HG03103 (cell line): ENCODE results near the gene ETS1.
A peak's percentile ranks its signal among the peaks of the same experiment; 100 is the strongest.

ENCODE experiments used
- ATAC-seq: cut with Tn5 transposase; IDR thresholded peaks from one replicate; pipeline ENCODE4 v1.9.1; 2021; ENCODE audit warnings: low read depth; ENCODE audit not compliant: unreplicated experiment

The ETS1 gene

GRCh38 chr11:128492461-128492860 lies 94.9 kb downstream of the ETS1 start:
- ATAC-seq, result no peak

GRCh38 chr11:128491195-128491936 lies 96.0 kb downstream of the ETS1 start:
- ATAC-seq, result no peak

DNA sequence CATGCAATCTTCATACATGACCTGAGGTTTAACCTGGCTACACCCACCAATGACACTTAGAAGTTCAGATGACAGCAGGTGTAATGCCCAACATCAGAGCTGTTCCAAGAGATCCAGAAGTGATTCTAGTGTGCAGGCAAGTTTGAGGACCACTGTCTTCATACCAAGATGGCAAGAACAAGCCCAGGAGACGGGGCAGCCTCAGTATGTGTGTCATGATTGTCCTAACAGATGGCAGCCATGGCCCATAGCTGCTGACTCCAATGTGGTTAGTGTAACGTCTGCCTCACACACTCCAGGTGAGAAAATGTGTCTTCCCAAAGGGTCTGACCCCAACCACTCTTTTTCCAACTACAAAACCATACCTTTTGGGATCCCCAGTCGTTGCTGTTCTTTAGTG lies 97.3 kb downstream of the ETS1 start:
- no peak for ATAC-seq

DNA sequence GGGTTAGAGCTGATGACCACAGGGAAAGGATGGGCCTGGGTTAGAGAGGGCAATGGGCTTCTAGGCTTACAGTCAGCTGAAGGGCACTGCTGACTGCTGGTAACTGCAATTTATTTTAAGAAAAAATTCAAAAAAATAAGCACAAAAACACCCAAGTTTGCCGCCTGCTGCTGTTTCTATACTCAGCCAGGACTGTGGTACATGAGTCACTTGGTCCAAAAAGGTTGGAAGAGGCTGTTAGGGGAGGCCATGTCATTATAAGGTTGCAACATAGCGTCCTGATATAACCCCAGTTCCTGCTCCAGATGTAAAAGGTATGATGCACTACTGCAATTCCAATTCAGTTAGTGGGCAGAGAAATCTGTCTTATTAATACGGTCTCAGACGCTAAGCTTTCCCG lies 98.9 kb downstream of the ETS1 start:
- no peak for ATAC-seq

DNA sequence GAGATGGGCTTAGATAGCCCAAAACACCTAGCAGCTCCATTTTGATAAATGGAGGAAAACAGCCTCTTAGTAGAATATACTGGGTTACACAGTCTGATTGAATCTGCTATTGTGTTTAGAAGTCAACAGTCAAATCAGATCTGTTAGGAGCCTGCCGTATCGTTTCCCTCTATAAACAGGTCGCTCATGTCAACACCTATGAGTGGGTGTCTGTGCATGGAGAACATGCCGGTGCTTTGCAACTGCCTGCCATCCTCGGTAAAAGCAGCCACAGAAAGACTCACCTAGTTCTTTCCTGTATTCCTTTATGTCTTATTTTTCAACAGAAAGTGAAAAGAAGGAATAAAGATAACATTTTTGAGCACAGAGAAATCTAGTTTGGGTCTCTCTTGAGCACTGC lies 99.4 kb downstream of the ETS1 start:
- ATAC-seq, result no peak

GRCh38 chr11:128484172-128484571 lies 103.2 kb downstream of the ETS1 start:
- no peak for ATAC-seq

DNA sequence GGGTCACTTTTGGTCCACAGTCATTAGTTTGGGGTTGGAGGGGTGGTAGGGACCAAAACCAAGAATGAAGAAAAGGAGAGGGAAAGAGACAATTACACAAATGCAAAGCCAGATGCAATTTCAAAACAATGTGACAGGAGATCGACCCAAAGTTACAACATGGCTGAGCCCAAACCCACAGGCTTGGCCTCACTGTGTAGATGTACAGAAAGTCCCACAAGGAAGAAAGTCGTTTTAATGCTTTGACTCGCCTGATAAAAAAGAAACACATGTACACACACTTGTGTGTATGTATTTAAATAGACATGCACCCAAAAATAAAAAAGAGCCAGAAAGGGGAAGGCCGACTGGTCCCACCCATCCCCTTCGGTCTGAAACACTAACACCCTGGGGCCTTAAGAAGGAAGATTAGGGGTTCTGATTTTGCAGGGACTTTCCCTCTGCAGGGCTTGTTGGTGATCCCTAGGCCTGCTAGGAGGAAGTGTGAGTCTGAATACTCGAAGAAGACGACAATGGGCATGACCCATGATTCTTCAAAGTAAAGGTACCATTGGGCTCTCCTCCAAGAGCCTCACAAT lies 104.1 kb downstream of the ETS1 start:
- peak; percentile 69 for ATAC-seq

- peak; percentile 60 for ATAC-seq
Observed at GRCh38 chr11:128482512-128483191, 104.7 kb downstream of the ETS1 start.

DNA sequence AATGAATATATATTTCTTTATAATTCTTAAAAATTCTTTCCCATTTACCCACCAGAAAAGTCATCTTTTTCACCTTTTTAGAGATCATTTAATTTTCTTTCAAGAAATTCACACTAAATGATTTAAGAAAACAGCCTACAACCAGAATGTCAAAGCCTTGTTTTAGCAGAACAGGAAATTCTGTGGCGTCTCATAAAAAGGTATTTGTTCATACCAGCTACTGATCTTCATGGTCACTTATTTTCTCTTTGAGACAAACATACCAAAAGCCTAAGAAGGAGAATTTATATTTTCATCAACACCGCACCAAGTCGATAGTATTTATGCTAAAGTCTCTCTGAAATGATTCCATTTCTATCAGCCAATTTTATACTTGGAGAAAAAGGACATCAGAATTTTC lies 105.3 kb downstream of the ETS1 start:
- ATAC-seq, result no peak

DNA sequence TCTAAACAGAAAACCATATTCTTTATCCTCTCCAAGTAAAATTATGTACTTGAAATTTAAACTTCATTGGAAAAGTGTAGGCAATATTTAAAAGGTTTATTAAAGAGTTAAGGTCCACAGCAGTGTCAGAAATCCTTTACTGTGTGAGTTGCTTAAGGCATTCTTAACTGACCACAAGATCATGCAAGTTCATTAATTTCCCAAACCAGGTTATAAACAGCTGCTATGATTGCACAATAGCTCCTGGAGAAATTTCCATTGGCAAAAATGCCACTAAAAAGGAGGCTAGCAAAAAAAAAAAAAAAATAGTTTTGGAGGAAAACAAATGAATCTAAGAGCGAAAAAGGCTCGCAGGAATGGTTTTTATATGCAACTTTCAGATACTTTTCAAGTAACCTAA lies 106.2 kb downstream of the ETS1 start:
- ATAC-seq, result no peak

- ATAC-seq, result no peak
Observed at GRCh38 chr11:128480665-128481064, 106.7 kb downstream of the ETS1 start.

- no peak for ATAC-seq
Observed at GRCh38 chr11:128480066-128480465, 107.3 kb downstream of the ETS1 start.

DNA sequence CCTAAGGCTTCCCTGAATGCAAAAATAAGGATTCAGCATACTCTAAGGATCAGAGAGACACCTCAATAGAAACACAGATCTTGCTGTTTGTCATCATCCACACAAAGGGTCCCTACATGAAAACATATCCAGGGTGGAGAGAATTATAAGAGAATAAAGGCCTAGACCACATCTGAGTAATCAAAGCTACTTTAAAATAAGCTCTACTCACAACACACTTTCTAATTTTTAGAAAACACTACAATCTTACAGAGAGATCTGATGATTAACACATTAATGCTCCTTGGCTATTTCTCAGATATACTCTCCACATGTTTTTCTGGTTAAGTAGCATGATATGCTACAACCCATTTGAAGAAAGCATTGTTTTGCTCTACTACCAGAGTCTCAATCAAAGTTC lies 108.2 kb downstream of the ETS1 start:
- no peak for ATAC-seq

DNA sequence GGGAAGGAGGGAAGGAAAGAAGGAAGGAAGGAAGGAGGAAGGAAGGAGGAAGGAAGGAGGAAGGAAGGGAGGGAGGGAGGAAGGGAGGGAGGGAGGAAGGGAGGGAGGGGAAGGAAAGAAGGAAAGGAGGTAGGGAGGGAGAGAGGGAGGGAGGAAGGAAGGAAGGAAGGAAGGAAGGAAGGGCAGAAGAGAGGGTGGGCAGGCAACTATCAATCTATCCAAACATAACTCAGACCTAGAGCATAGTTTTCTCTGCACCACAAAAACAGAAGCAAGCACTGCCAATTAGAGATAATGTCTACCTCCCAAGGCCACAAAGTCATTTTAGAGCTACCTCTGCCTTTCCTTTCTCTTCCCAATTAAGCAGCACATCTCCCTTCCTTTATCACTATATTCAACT lies 109.1 kb downstream of the ETS1 start:
- no peak for ATAC-seq

- ATAC-seq, result no peak
Observed at GRCh38 chr11:128477811-128478210, 109.5 kb downstream of the ETS1 start.

DNA sequence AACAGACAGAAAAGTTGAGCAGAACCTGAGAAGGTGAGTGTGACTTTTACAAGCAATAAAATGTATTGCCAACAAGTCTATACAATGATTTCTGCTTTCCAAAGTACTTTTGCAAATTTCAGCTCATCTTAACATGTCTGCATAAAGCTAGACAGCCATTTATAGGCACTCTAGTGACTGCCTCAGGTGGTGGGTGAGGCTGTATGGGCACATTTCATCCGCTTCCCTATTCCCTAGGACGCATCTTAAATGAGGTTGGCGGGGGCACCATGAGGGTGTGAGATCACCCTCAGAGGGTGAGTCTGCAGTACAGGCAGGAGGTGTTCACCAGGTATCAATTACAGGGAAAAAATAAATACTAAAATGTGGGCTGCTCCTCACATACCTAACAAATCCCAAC lies 110.1 kb downstream of the ETS1 start:
- ATAC-seq, result no peak

DNA sequence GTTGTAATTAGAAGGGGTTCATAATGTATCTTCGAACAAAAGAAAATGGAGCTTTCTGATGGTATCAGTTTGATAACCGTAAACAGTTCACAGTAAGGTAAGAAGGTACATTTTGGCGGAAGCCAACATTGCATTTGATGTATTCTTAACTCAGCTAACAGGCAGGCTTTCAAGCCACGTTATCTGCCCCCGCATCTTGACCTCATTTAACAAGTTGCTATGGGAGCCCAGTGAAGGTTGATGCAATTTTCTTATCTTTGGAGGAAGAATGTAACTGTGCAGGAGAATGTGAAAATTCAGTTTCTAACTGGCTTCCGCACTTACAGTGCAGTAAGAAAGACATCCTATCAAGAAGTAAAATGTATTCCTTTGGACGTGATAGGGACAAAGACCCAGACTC lies 110.6 kb downstream of the ETS1 start:
- ATAC-seq, result no peak

DNA sequence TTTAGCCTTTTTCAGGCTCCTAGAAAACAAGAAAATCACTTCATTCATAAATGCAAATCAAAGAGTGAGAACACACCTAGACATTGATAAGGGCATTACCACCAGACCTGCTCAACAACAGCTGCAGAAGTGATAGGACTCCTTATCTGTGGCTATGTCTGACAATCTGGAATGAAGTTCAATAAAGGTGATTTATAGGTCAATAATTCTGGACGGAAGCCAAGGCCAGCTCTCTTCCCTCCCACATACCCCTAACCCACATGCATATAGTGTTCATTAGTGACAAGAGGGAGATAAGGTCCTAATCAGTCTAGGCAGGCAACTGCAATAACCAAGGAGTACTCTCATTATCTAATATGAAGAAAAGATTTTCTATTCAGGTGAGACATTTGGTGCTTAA lies 111.3 kb downstream of the ETS1 start:
- no peak for ATAC-seq

- ATAC-seq, result no peak
Observed at GRCh38 chr11:128474036-128474874, 113.1 kb downstream of the ETS1 start.

- ATAC-seq, result no peak
Observed at GRCh38 chr11:128473636-128474035, 113.7 kb downstream of the ETS1 start.
